Measurements from ENCODE around the gene BIRC2. TPM values are rescaled to one million over a fixed set of nuclear protein-coding genes. Genes with fewer than 3 reads are reported as not detected.

Gene BIRC2
- total RNA-seq, 2 experiments from 2014 or later = 36.0 to 39.7 TPM

GRCh38 chr11:102413497-102413896, 66.5 kb downstream of the BIRC2 start:
- Mint-ChIP-seq H3K4me3 (no peak overlapping the region), H3K36me3 (ENCODE audit: low read depth) (peaks cover 65% of the 10 kb centered on the region), H3K27ac (no peak overlapping the region), H3K9me3 (peaks cover 9% of the 10 kb centered on the region), H3K27me3 (no peaks in the 10 kb centered on the region), H3K4me1 (peaks cover 58% of the 10 kb centered on the region)
- ChIA-PET CTCF (interaction anchor here (1.9 kb wide), 1 partner anchor 23 kb away, joined by 7 read pairs; no protein-coding TSS in a partner anchor), POLR2A (interaction anchor here (1.4 kb wide), 1 partner anchor 38 kb away, joined by 6 read pairs; no protein-coding TSS in a partner anchor)
- DNase-seq = no peak

GRCh38 chr11:102414559-102414958, 67.5 kb downstream of the BIRC2 start:
- ChIA-PET CTCF (no interaction called here), POLR2A (interaction anchor here (1.3 kb wide), 1 partner anchor 17 kb away, joined by 3 read pairs; no protein-coding TSS in a partner anchor)
- H3K27ac Mint-ChIP-seq = peak overlapping the region; percentile 44
- no peak for DNase-seq
- peaks cover 58% of the 10 kb centered on the region for H3K4me1 Mint-ChIP-seq
- H3K27me3 Mint-ChIP-seq = no peaks in the 10 kb centered on the region
- peaks cover 9% of the 10 kb centered on the region for H3K9me3 Mint-ChIP-seq
- no peak overlapping the region for H3K4me3 Mint-ChIP-seq
- peaks cover 68% of the 10 kb centered on the region for H3K36me3 Mint-ChIP-seq (ENCODE audit: low read depth)

- Mint-ChIP-seq H3K27me3 (no peaks in the 10 kb centered on the region), H3K27ac (peak overlapping the region; percentile 44), H3K9me3 (peaks cover 9% of the 10 kb centered on the region), H3K4me1 (peaks cover 59% of the 10 kb centered on the region), H3K4me3 (peak overlapping the region; percentile 12), H3K36me3 (ENCODE audit: low read depth) (peaks cover 70% of the 10 kb centered on the region)
- no peak for DNase-seq
- POLR2A ChIA-PET = interaction anchor here (0.9 to 2.7 kb wide), 4 partner anchors 13 to 36 kb away, joined by 3 to 10 read pairs (median 3); no protein-coding TSS in a partner anchor
- CTCF ChIA-PET = interaction anchor here (1.8 kb wide), 1 partner anchor 36 kb away, joined by 8 read pairs; no protein-coding TSS in a partner anchor
Observed at GRCh38 chr11:102415304-102415916, 68.4 kb downstream of the BIRC2 start.

- H3K9me3 Mint-ChIP-seq = peaks cover 9% of the 10 kb centered on the region
- H3K36me3 Mint-ChIP-seq (ENCODE audit: low read depth) = peaks cover 73% of the 10 kb centered on the region
- H3K27me3 Mint-ChIP-seq = no peaks in the 10 kb centered on the region
- ChIA-PET POLR2A (interaction anchor here (0.7 to 2.7 kb wide), 3 partner anchors 9 to 35 kb away, joined by 3 to 10 read pairs (median 3); no protein-coding TSS in a partner anchor), CTCF (interaction anchor here (1.0 to 1.8 kb wide), 2 partner anchors 25 to 35 kb away, joined by 3 to 8 read pairs; no protein-coding TSS in a partner anchor)
- no peak for DNase-seq
- peak overlapping the region; percentile 37 for H3K27ac Mint-ChIP-seq
- peaks cover 66% of the 10 kb centered on the region for H3K4me1 Mint-ChIP-seq
- H3K4me3 Mint-ChIP-seq = no peak overlapping the region
Observed at GRCh38 chr11:102416976-102417375, 70.0 kb downstream of the BIRC2 start.

DNA sequence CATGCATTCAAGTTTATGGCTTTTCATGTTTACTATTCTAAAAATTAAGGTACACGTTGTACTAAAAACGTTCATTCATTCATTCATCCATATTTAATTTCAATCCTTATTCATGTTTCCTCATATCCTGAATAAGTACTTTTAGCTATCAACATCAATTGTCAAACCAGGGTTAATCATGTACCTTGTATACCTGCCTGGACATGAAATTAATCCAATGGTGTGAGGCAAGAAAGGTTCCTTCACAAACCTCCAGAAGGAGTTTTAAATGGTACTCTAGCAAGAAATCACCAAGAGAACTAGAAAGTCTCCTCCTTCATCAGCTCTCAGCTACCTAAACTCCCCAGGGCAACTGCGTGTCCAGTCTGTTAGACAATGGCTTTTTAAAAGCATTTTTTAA, 72.2 kb downstream of the BIRC2 start:
- peaks cover 64% of the 10 kb centered on the region for H3K4me1 Mint-ChIP-seq
- H3K27ac Mint-ChIP-seq = no peak overlapping the region
- no peak for DNase-seq
- POLR2A ChIA-PET = interaction anchor here (1.3 kb wide), 1 partner anchor 27 kb away, joined by 3 read pairs; no protein-coding TSS in a partner anchor
- peaks cover 69% of the 10 kb centered on the region for H3K36me3 Mint-ChIP-seq (ENCODE audit: low read depth)
- CTCF ChIA-PET = no interaction called here
- peaks cover 9% of the 10 kb centered on the region for H3K9me3 Mint-ChIP-seq
- H3K27me3 Mint-ChIP-seq = no peaks in the 10 kb centered on the region
- no peak overlapping the region for H3K4me3 Mint-ChIP-seq

- POLR2A ChIA-PET = interaction anchor here (0.8 to 1.4 kb wide), 2 partner anchors 10 to 31 kb away, joined by 3 read pairs; no protein-coding TSS in a partner anchor
- Mint-ChIP-seq H3K4me3 (no peak overlapping the region), H3K27ac (no peak overlapping the region), H3K9me3 (peaks cover 9% of the 10 kb centered on the region), H3K36me3 (ENCODE audit: low read depth) (peaks cover 64% of the 10 kb centered on the region), H3K27me3 (no peaks in the 10 kb centered on the region), H3K4me1 (peaks cover 58% of the 10 kb centered on the region)
- CTCF ChIA-PET = interaction anchor here (1.3 to 1.8 kb wide), 2 partner anchors 30 to 75 kb away, joined by 5 to 7 read pairs; no protein-coding TSS in a partner anchor
- no peak for DNase-seq
Observed at GRCh38 chr11:102420547-102420946, 73.5 kb downstream of the BIRC2 start.

DNA sequence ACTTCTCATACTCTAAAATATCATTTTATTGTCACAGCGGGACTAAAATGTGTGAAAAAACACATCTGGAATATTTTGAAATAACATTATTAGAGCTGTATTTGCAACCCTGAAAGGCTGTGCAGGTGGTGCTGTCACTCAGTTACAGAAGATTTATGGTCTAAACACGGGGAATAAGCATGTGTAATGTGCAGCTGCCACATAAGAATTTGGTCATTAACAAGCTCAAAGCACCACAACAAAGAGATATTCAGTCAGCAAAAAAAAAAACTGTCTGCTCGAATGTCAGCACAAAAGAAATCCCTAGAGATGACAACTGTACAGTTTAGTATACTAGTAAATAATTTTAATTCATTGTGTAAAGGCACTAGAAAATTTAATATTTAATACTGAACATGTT, 74.2 kb downstream of the BIRC2 start:
- Mint-ChIP-seq H3K36me3 (ENCODE audit: low read depth) (peaks cover 65% of the 10 kb centered on the region), H3K4me1 (peaks cover 52% of the 10 kb centered on the region), H3K27me3 (no peaks in the 10 kb centered on the region), H3K9me3 (peaks cover 7% of the 10 kb centered on the region), H3K27ac (no peak overlapping the region), H3K4me3 (no peak overlapping the region)
- CTCF ChIA-PET = interaction anchor here (1.3 to 1.8 kb wide), 2 partner anchors 31 to 75 kb away, joined by 5 to 7 read pairs; no protein-coding TSS in a partner anchor
- POLR2A ChIA-PET = interaction anchor here (0.8 to 1.4 kb wide), 3 partner anchors 9 to 32 kb away, joined by 3 read pairs; no protein-coding TSS in a partner anchor
- DNase-seq = no peak

DNA sequence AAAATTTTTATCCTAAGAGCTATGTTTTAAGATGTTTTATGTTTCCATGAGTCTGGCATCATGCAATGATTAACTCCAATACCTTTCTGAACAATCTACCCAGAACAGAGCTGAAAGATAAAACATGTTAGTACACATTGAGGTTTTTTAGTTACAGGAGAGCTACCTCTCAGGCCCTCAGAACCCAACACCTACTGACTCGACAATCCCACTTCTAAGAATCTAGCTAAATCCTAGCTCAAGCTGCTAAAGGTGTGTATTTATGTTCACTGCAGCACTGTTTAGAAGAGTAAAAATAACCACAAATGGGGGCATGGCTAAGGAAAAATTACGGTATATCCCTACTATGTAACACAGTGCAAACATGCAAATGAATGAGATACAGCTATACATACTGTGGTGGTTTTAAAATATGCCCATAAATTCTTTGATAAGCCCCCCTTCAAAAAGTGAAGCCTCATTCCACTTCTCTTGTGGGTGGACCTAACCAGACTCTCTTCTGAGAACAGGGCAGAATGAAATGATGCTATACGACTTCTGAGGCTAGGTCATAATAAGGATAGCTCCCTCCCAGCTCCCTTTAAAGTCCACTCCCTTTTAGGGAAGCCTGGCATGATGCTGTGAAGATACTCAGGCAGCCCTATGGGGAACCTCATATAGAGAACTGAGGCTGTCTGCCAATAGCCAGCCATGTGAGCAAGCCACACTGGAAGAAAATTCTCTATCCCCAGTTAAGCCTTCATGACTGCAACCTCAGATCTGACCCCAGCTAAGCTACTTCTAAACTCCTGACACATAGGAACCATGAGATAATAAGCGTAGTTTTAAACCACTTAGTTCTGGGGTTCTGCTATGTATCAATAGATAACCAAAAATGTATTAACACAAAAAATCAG, 76.1 kb downstream of the BIRC2 start:
- DNase-seq = no peak
- Mint-ChIP-seq H3K9me3 (no peaks in the 10 kb centered on the region), H3K4me3 (no peak overlapping the region), H3K27ac (peak overlapping the region; percentile 15), H3K36me3 (ENCODE audit: low read depth) (peaks cover 56% of the 10 kb centered on the region), H3K4me1 (peaks cover 37% of the 10 kb centered on the region), H3K27me3 (no peaks in the 10 kb centered on the region)
- CTCF ChIA-PET = interaction anchor here (0.5 to 2.0 kb wide), 6 partner anchors 17 to 81 kb away, joined by 3 to 7 read pairs (median 4); no protein-coding TSS in a partner anchor
- POLR2A ChIA-PET = interaction anchor here (0.8 to 1.1 kb wide), 2 partner anchors 29 to 30 kb away, joined by 4 read pairs; no protein-coding TSS in a partner anchor

- no peaks in the 10 kb centered on the region for H3K9me3 Mint-ChIP-seq
- H3K36me3 Mint-ChIP-seq (ENCODE audit: low read depth) = peaks cover 52% of the 10 kb centered on the region
- no peak overlapping the region for H3K27ac Mint-ChIP-seq
- no peak overlapping the region for H3K4me3 Mint-ChIP-seq
- DNase-seq = no peak
- ChIA-PET CTCF (interaction anchor here (1.1 to 2.0 kb wide), 4 partner anchors 29 to 82 kb away, joined by 3 to 7 read pairs (median 4); no protein-coding TSS in a partner anchor), POLR2A (no interaction called here)
- no peaks in the 10 kb centered on the region for H3K27me3 Mint-ChIP-seq
- H3K4me1 Mint-ChIP-seq = peaks cover 35% of the 10 kb centered on the region
Observed at GRCh38 chr11:102423936-102424335, 76.9 kb downstream of the BIRC2 start.

DNA sequence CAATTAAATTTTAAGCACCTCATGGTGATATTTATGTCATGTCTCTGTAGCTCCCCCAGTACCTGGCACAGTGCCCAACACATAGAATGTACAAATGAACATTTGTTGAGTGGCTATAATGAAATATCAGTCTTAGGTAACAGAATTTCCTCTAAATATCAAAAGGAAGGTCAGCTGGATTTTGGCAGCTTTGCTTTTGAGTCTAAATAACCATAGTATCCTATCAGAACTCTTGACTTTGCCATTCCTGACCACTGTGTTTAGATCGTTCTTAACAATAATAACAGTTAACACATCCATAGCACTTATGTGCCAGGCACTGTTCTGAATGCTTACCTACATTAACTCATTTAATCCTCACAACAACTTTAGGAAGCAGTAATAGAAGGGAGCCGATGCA, 79.0 kb downstream of the BIRC2 start:
- Mint-ChIP-seq H3K36me3 (ENCODE audit: low read depth) (peaks cover 56% of the 10 kb centered on the region), H3K27me3 (no peaks in the 10 kb centered on the region), H3K4me3 (no peak overlapping the region), H3K27ac (no peak overlapping the region), H3K4me1 (peaks cover 45% of the 10 kb centered on the region), H3K9me3 (no peaks in the 10 kb centered on the region)
- POLR2A ChIA-PET = no interaction called here
- CTCF ChIA-PET = interaction anchor here (1.0 kb wide), 1 partner anchor 9 kb away, joined by 4 read pairs; no protein-coding TSS in a partner anchor
- DNase-seq = no peak

- H3K4me1 Mint-ChIP-seq = peaks cover 45% of the 10 kb centered on the region
- no peak for DNase-seq
- H3K27ac Mint-ChIP-seq = no peak overlapping the region
- no peaks in the 10 kb centered on the region for H3K27me3 Mint-ChIP-seq
- H3K9me3 Mint-ChIP-seq = no peaks in the 10 kb centered on the region
- peaks cover 56% of the 10 kb centered on the region for H3K36me3 Mint-ChIP-seq (ENCODE audit: low read depth)
- ChIA-PET CTCF (interaction anchor here (0.6 to 1.0 kb wide), 4 partner anchors 8 to 310 kb away, joined by 3 to 4 read pairs (median 4); no protein-coding TSS in a partner anchor), POLR2A (interaction anchor here (1.1 kb wide), 1 partner anchor 25 kb away, joined by 3 read pairs; no protein-coding TSS in a partner anchor)
- H3K4me3 Mint-ChIP-seq = no peak overlapping the region
Observed at GRCh38 chr11:102426570-102426969, 79.6 kb downstream of the BIRC2 start.

DNA sequence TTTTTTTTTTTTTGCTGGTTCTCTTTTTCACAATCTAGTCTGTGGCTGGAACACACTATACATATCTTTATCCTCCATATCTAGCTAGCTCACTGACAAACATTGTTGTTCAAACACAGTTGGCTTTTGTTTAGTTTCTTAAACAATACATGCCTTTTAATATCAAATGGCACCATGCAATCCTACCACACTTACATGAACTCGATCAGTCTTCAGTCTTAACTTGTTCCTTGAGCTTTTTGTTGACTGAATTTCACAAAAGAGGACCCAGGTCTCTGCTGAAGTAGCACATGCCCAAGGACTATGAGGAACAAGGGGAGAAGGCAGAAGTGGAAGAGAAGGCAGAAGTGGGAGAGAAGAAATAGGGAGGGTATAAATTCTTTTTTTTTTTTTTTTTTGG, 80.1 kb downstream of the BIRC2 start:
- H3K4me3 Mint-ChIP-seq = no peak overlapping the region
- ChIA-PET CTCF (interaction anchor here (0.7 to 1.0 kb wide), 3 partner anchors 8 to 310 kb away, joined by 3 to 4 read pairs (median 4); no protein-coding TSS in a partner anchor), POLR2A (interaction anchor here (1.1 kb wide), 1 partner anchor 25 kb away, joined by 3 read pairs; no protein-coding TSS in a partner anchor)
- DNase-seq = no peak
- H3K27ac Mint-ChIP-seq = no peak overlapping the region
- peaks cover 4% of the 10 kb centered on the region for H3K9me3 Mint-ChIP-seq
- H3K36me3 Mint-ChIP-seq (ENCODE audit: low read depth) = peaks cover 58% of the 10 kb centered on the region
- H3K4me1 Mint-ChIP-seq = peaks cover 47% of the 10 kb centered on the region
- H3K27me3 Mint-ChIP-seq = no peaks in the 10 kb centered on the region

Measured in activated CD4-positive, alpha-beta memory T cell treated with anti-CD3 and anti-CD28 coated beads, Interleukin-2, amount 10 ng/mL, durations not matched to agents 7 days and 5 days (primary cell).